Mesodermal cell (in vitro differentiated cells): ENCODE data around the gene RPRML.

Experiments used
- H3K27ac ChIP-seq: 2 replicates; pipeline ENCODE4 v1.7.0; 2013; ENCODE audit warnings: mild to moderate bottlenecking, low read depth, low read length, moderate library complexity; ENCODE audit not compliant: severe bottlenecking
- H3K36me3 ChIP-seq: 2 replicates; pipeline ENCODE4 v1.7.1; 2013; ENCODE audit warnings: mild to moderate bottlenecking, low read length, moderate library complexity; ENCODE audit not compliant: control insufficient read depth, insufficient read depth
- H3K4me1 ChIP-seq: one replicate; pipeline ENCODE4 v1.7.1; 2013; ENCODE audit warnings: mild to moderate bottlenecking, low read length; ENCODE audit not compliant: insufficient read depth, control insufficient read depth, poor library complexity, severe bottlenecking
- H3K4me3 ChIP-seq: 2 replicates; pipeline ENCODE4 v1.7.0; 2013; ENCODE audit warnings: low read length, control low read depth, mild to moderate bottlenecking; ENCODE audit not compliant: insufficient read depth, poor library complexity, severe bottlenecking; ENCODE audit errors: extremely low read depth
- H3K9me3 ChIP-seq: 2 replicates; pipeline ENCODE4 v1.7.1; 2013; ENCODE audit warnings: mild to moderate bottlenecking, low read length, moderate library complexity; ENCODE audit not compliant: control insufficient read depth
- WGBS, 2 experiments: methylation state at CpG; one replicate each; pipeline ENCODE4 v1.1.5; 2013; ENCODE audit warnings: missing lambda C conversion rate in 2 of 2; ENCODE audit not compliant: insufficient coverage in 2 of 2; 5-methylcytosine and 5-hydroxymethylcytosine counted together

Gene RPRML

GRCh38 chr17:46944931-46945330 is 34.1 kb downstream of the RPRML start:
- Histone ChIP-seq H3K9me3 (no peaks in the 10 kb centered on the region), H3K4me1 (peaks cover 28% of the 10 kb centered on the region), H3K27ac (no peak overlapping the region), H3K36me3 (peaks cover 22% of the 10 kb centered on the region), H3K4me3 (no peak overlapping the region)
- WGBS, 2 experiments = 85 to 98% methylated on average over 10 of the region's 10 CpGs

GRCh38 chr17:46943501-46944393 is 35.3 kb downstream of the RPRML start:
- Histone ChIP-seq H3K27ac (peak overlapping the region; percentile 78), H3K9me3 (no peaks in the 10 kb centered on the region), H3K4me1 (peaks cover 28% of the 10 kb centered on the region), H3K36me3 (peaks cover 33% of the 10 kb centered on the region), H3K4me3 (no peak overlapping the region)
- 53 to 54% methylated on average over 20 to 21 of the region's 21 CpGs for WGBS, 2 experiments

- Histone ChIP-seq H3K4me1 (peaks cover 28% of the 10 kb centered on the region), H3K9me3 (no peaks in the 10 kb centered on the region), H3K27ac (peak overlapping the region; percentile 78), H3K4me3 (no peak overlapping the region), H3K36me3 (peaks cover 39% of the 10 kb centered on the region)
- WGBS, 2 experiments = 85 to 94% methylated on average over 2 of the region's 2 CpGs
Measured at GRCh38 chr17:46943218-46943500, 35.9 kb downstream of the RPRML start.

DNA sequence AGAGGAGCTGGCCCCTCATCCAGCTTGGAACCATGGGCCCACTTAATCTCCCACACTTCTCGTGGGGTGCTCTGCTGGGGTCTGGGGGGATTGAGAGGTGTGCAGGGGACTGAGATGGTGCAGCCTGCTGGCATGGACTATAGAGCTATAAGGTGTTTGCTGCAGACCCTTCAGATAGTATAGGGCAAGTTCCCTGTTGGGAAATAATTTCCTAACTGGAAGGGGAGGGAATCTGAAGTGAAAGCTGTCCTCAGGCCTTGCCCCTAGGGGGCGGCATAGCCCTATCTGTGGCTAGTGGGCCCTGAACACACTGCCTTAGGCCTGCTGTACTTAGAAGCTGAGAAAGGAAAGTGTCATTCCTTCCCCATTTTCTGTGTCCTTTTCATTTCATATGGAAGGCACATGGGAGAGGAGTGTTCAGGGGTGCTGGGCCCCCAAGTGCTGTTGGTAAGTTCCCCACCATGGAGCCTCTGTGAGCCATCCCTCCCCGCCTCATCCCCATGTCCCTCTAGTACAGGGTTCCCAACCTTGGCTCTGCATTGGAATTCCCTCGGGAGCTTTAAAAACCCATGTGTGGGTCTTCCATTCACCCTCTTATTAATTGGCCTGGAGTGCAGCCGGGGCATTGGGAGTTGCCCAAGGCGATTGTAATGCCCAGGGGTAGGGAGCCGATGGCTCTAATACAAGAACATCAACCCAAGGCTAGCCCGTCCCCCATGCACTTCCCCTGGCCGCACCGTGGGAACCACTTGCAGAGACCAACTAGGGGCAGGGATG is 36.4 kb downstream of the RPRML start:
- Histone ChIP-seq H3K36me3 (peaks cover 43% of the 10 kb centered on the region), H3K27ac (peak overlapping the region; percentile 78), H3K9me3 (no peaks in the 10 kb centered on the region), H3K4me3 (no peak overlapping the region), H3K4me1 (peaks cover 28% of the 10 kb centered on the region)
- 73 to 82% methylated on average over 8 to 9 of the region's 10 CpGs for WGBS, 2 experiments

DNA sequence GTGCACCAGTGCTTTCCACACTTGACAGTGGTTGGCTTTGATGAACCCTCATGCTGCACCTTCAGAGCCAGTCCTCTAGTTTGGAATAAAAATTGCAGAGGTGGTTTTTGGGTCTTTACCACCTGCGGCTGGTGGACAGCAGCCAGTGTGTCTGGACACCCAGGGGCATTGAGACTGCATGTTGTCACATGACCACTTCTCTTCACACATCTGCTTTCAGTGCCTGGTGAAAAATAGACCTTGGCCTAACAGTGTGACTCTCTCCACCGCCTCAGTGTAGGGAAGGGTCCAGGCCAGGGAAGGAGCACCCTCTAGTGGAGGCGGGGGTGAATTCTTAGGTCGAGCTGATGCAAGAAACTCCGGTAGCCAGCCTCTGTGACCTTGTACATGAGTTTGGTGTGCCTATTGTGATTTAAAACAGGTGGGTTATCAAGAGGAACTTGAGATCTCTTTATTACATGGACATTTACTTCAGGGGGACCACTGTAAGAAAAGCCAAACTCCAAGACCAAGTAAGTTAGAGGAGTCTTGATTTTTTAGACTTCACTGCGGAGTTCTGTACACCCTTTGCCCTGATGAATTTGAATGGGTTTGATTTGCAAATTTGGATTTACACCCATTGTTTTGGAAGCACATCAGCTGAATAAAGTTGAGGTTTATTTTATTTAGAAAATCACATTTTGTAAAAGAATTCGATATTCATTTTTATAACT is 38.2 kb downstream of the RPRML start:
- 29 to 63% methylated on average over 4 to 5 of the region's 7 CpGs for WGBS, 2 experiments
- peaks cover 60% of the 10 kb centered on the region for H3K36me3 ChIP-seq

DNA sequence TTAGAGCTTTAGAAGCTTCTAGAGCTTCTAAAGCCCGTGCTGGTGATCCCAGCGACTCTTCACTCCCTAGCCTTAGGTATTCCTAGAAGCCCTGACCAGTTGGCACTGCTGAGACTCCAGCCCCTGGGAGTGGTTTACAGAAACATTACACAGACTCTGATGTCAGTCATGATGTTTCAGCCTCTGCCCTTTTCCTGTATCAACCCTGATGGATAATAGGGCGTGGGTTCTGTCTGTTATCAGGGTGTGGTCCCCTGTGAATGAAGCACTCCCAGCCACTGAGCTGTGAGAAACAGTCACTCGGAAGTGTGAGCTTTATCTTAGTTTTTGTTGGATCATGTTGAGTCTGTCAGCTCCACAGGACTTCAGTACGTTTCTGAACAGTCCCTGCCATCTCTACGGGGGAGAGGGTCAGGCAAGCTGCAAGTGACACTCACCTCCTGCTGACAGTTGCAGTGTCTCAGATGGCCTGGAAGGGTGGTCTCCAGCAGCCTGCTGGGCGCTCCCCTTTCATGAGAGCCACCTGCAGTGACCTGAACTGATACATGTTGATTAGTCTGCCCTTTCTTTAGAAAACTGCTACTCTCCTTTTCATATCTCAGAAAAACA is 43.3 kb downstream of the RPRML start:
- 79 to 89% methylated on average over 5 to 6 of the region's 7 CpGs for WGBS, 2 experiments
- H3K27ac ChIP-seq = no peak overlapping the region
- no peak overlapping the region for H3K4me3 ChIP-seq
- peaks cover 96% of the 10 kb centered on the region for H3K36me3 ChIP-seq
- peaks cover 20% of the 10 kb centered on the region for H3K4me1 ChIP-seq
- no peaks in the 10 kb centered on the region for H3K9me3 ChIP-seq

More for the DNA sequence above, 38.2 kb downstream of the RPRML start:
- H3K4me3 ChIP-seq = no peak overlapping the region
- H3K27ac ChIP-seq = no peak overlapping the region
- H3K4me1 ChIP-seq = peaks cover 28% of the 10 kb centered on the region
- H3K9me3 ChIP-seq = no peaks in the 10 kb centered on the region

DNA sequence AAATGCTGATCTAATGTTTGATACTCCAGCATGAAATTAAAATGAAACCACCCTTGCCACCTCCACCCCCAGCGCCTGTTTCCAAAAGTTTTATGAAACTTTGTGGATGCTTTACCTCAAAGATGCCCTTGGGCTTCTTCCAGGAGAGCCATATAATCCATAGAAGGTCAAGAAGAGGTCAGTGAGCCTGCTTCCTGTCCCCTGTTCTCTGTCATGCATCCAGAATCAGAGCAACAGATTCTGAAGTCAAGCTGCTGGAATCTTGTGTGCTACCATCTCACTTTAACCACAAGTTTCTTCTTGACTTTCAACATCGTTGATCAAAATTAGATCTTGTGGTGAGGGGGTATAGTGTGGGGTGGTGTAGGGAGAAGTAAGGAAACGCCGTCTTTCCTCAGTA is 47.5 kb downstream of the RPRML start:
- peaks cover 56% of the 10 kb centered on the region for H3K4me1 ChIP-seq
- H3K27ac ChIP-seq = peak overlapping the region; percentile 10
- no peaks in the 10 kb centered on the region for H3K9me3 ChIP-seq
- WGBS, 2 experiments = 88 to 92% methylated on average over 1 of the region's 4 CpGs
- peaks cover 69% of the 10 kb centered on the region for H3K36me3 ChIP-seq
- no peak overlapping the region for H3K4me3 ChIP-seq

GRCh38 chr17:46930051-46930450 is 49.0 kb downstream of the RPRML start:
- peak overlapping the region; percentile 90 for H3K27ac ChIP-seq
- WGBS, 2 experiments = 93 to 100% methylated on average over 3 of the region's 4 CpGs
- H3K36me3 ChIP-seq = peaks cover 64% of the 10 kb centered on the region
- H3K4me3 ChIP-seq = no peak overlapping the region
- H3K4me1 ChIP-seq = peaks cover 64% of the 10 kb centered on the region
- H3K9me3 ChIP-seq = no peaks in the 10 kb centered on the region

GRCh38 chr17:46929413-46929812 is 49.6 kb downstream of the RPRML start:
- peaks cover 61% of the 10 kb centered on the region for H3K36me3 ChIP-seq
- peak overlapping the region; percentile 90 for H3K27ac ChIP-seq
- peaks cover 70% of the 10 kb centered on the region for H3K4me1 ChIP-seq
- 49 to 95% methylated on average over 2 to 5 of the region's 6 CpGs for WGBS, 2 experiments
- no peaks in the 10 kb centered on the region for H3K9me3 ChIP-seq
- no peak overlapping the region for H3K4me3 ChIP-seq

DNA sequence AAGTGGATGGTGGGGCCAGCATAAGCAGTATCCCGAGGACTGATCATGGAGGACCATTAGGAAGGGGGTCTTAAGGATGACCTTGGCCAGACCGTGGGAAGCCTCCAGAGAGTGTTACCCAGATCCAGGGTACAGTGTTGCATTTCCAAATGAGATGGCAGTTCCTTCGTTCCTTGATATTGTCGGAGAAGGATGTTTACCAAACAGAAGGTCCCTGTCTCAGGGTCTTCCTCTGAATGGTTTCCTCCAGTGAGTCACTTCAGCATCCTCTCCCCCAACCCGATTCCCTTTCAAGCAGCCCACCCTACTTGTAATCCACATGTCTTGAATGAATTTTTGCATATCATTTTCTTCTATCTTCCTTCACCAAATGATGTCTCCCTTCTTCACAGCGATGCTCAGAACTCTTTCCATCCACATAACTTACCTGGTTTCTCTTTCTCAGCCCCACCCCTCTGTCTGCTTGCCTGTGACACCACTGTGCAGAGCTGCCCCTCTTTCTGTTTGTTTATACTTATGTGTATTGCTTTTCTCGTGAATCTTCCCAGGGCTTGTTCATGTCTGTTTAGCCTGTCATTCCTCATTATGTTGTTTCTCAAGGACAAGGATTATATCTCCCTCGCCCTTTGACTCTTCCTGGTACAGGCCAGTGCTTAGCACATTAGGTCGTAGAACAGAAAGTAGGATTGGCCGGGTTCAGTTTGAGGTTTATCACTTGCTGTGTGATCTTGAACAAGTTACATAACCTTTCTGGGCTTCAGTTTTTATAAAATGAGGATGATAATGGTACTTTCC is 50.4 kb downstream of the RPRML start:
- WGBS, 2 experiments = 88 to 93% methylated on average over 8 to 9 of the region's 10 CpGs
- H3K36me3 ChIP-seq = peaks cover 53% of the 10 kb centered on the region
- H3K9me3 ChIP-seq = no peaks in the 10 kb centered on the region
- peaks cover 65% of the 10 kb centered on the region for H3K4me1 ChIP-seq
- no peak overlapping the region for H3K4me3 ChIP-seq
- peak overlapping the region; percentile 90 for H3K27ac ChIP-seq
